Measurements from ENCODE around the gene SKIC3. TPM values are rescaled to one million over a fixed set of nuclear protein-coding genes. Genes with fewer than 3 reads are reported as not detected.

The SKIC3 gene
- polyA plus RNA-seq (2014; cell fraction: cytosol; rRNA removed) = 58.1 and 70.9 TPM in 2 replicates
- 188 and 204 TPM in 2 replicates for polyA plus RNA-seq (2014; cell fraction: nucleus; rRNA removed)

DNA sequence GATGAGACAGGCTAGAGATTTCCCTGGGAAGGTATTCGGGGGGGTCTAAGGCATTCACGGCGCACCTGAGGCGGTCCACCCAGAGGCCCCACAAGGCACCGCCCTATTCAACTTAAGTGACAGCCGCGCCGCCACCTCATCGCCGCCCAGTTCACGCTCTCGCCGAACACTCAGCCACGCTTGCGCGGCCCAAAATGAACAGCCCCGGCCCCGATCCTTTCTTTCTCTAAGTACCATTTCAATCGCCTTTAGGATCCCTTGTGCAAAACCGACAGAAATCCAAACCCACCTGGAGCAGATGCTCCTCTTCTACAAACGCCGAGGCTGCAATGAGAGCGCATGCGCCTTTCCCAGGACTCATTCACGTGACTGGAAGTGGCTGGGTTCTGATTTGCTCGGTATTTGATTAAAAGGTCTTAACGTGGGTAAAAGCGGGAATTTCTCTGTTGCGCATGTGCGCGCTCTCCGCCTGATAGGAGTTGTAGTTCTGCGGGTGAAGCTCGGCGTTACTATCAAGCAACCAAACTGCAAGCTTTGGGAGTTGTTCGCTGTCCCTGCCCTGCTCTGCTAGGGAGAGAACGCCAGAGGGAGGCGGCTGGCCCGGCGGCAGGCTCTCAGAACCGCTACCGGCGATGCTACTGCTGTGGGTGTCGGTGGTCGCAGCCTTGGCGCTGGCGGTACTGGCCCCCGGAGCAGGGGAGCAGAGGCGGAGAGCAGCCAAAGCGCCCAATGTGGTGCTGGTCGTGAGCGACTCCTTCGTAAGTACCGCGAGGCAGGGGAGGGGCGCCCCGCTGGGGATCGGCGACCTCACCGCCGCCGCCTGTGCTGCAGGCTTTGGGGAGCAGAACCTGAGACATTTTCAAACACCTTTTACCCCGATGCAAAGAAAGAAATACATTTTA is at the start of gene SKIC3, which contains the start of gene ARSK:
SKIC3 (minus strand) TSS at position 331 of the 902 bp plus-strand sequence. CDS start 7,827 bp downstream, outside the sequence.
ARSK (plus strand) TSS at position 455 of the 902 bp plus-strand sequence; CDS start at position 633, 178 bp downstream.
- DNase-seq (ENCODE audit: low spot score) = peak; percentile 99

DNA sequence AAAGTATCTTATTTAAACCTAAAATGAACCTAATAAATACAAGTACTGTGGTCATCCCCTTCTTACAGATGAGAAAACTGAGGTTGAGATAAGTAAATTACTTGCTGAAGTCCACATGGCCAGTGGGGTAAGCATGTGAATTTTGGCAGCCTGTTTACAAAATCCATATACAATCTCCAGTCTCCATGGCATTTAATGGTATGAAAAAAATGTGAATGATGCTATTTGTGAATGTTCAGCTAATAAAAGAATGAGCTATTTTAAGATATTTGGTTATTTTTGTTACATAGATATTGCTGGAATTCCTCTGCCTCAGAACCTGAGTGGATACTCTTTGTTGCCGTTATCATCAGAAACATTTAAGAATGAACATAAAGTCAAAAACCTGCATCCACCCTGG is 45.8 kb upstream of the SKIC3 start:
- no peak for DNase-seq (ENCODE audit: low spot score)

DNA sequence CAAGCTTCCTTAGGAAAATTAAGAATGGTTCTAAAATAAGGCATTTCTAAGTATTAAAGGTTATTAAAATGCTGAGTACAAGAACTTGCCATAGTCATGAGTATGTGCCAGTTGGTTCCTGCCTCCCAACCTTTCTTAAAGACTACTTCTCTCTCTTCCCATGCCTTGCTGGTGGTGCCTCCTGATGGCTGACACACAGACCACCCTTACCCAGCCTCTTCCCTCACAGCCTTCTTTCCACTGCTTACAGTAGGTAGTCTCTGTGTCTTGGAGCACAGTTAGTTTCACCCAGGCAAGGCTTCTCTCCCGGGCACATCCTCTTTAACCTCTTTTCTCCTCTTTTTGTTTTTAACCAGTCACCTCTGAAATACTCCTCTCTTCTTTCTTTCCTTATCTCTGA is 44.5 kb upstream of the SKIC3 start:
- DNase-seq (ENCODE audit: low spot score) = no peak

DNA sequence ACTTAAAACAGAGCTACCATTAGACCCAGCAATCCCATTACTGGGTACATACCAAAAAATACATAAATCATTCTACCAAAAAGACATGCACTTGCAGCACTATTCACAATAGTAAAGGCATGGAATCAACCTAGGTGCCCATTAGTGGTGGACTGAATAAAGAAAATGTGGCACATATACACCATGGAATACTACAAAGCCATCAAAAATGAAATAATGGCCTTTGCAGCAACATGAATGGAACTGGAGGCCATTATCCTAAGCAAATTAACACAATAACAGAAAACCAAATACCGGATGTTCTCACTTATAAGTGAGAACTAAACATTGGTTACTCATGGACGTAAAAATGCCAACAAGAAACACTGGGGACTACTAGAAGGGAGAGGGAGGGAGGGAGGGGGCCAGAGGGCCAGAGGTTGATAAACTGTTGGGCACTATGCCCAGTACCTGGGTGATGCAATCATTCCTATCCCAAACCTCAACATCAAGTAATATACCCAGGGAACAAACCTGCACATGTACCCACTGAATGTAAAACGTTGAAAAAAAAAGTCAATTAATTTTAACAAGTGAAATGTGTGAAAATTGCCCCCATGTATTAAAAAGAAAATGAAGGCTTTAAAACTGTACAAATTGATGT is 40.6 kb upstream of the SKIC3 start:
- no peak for DNase-seq (ENCODE audit: low spot score)

DNA sequence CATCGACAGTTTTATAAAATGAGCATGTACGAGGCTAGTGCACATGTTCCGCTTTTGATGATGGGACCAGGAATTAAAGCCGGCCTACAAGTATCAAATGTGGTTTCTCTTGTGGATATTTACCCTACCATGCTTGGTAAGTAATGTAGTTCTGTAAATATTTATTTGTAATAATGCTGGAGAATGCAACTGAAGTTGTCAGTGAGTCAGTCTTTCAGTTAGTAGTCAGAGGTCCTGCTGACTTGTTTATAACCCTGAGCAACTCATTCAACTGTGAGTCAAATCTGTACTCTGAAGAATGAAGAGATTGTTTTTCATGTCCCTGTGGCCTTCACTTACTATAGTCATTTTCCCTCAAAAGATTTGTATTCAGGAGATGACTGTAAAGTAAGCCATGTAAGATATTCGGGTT is 36.7 kb upstream of the SKIC3 start:
- DNase-seq (ENCODE audit: low spot score) = no peak

DNA sequence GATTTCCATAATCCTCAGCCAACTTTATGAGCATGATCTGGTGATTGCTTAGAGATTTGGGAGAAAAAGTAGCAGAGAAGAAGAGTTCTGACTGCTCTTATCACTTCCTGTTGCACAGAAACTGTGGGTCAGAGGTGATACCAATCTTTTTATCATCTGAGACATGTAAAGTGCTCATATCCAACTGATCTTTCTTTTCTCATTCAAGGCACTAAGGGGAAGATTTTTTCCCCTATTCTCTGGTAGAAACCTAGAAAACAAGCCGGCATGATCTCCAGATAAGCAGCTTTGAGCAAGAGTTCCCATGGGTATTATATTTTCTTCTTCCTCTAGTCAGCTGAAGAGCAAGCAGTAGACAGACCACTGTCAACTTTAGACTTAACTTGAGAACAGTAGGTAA is 36.1 kb upstream of the SKIC3 start:
- DNase-seq (ENCODE audit: low spot score) = no peak

DNA sequence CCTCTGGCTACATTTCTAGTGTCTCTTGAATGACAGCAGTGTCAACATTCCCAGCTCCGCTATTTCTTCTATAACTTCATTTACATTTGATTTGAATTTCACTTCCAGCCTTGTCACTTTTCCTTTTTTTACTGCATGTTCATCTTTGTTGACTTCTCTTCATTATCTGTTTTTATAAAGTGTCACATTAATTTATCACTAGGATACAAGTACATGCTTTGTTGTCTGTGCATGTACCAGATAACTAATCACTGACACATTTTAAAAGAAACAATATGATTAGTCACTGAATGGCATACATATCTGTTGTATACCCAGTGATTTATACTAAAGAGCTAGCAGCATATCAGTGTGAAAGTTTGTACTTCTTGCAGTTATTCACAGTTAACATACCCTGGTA is 29.2 kb upstream of the SKIC3 start:
- DNase-seq (ENCODE audit: low spot score) = no peak

DNA sequence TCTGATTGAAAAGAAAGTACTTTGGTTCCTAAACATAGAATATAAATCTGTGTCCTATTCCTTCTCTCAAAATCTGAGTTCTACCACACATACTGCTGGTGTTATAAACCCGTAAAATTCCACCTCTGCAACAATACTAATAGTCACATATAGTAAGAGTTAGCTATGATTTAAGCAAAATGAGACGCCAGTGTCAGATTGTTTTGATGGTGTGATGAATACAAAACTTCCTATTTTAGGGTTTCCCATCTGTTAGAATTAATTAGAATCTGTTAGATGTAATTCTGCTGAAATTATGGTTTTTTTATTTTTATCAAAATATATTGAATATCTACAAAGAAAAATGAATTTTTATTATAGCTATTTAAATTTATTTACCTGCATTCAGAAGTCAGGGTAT is 26.8 kb upstream of the SKIC3 start:
- no peak for DNase-seq (ENCODE audit: low spot score)

DNA sequence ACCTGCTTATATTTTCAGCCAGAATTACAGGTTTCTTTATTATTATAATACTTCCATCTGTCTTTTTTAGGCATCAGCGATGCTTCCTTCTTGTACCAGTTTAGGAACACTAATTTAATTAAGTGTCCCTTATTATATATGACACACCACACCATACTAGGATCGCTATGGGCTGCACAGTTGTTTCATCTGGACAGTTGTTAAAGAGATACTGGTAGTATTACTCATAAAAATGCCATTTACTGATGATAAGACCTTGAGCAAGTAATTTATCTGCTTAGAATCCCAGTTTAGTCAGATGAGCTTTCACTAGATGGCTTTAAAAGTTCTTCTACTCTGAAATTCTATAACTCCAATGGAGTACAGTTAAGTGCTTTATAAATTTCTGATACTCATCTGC is 17.2 kb upstream of the SKIC3 start:
- DNase-seq (ENCODE audit: low spot score) = no peak

DNA sequence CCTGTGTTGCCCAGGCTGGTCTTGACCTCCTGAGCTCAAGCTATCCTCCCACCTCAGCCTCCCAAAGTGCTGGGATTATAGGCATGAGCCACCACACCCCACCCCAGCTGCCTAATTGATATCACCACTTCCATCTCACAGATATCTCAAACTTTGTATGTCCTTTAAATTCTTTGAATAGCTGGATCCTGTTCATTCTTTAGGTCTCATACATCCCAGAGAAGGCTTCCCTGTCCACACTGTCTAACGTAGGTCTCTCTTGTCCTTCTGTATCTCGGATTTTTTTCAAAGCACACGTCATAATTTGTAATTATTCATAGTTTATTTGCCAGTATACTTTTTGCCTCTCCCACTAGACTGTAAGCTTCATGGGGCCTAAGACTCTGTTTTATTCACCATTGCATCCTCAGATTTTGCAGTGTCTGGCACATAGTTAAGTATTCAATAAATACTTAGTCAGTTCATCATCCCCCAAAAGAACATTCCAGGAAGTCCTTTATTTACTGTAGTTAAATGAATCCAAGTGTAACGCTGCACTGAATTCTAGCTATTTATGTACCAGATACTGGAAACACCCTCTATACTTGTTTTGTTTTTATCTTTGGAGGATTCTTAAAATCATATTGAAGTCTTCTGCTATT is 10.6 kb upstream of the SKIC3 start:
- DNase-seq (ENCODE audit: low spot score) = no peak

DNA sequence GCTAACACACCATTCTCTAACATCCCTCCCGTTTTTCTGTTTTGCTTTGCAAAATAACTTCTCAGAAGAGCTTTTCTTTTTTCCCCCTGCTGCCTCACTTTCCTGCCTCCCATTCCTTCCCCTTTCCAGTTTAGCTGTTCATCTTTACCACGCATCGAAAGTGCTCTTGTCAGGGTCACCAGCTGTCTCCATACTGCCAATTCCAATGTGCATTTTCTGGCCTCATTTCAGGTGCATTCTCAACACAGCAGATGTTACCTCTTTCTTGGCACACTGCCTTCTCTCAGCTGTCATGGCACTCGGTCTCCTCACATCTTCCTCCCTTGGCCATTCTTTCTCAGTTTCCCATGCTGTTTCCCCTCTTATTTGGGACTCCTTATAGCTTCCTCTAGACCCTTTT is 9.7 kb upstream of the SKIC3 start:
- DNase-seq (ENCODE audit: low spot score) = no peak

DNA sequence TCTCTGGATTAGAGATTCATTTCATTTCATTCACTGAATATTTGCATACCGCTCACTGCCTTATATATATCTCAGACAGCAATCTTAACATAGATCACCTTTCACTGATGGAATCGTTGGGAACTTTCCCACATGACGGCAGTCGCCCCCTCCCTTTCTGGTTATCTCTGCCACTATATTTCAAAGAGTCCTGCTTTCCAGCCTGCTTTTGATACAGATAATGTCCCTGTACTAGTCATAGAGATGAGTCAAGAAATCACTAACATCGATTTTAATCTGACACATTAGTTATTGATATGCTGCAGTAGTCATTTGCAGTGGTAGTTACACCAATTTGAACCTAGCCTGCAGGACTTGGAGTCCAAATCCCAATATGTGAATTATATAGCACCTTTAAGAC is 8.6 kb upstream of the SKIC3 start:
- DNase-seq (ENCODE audit: low spot score) = no peak

DNA sequence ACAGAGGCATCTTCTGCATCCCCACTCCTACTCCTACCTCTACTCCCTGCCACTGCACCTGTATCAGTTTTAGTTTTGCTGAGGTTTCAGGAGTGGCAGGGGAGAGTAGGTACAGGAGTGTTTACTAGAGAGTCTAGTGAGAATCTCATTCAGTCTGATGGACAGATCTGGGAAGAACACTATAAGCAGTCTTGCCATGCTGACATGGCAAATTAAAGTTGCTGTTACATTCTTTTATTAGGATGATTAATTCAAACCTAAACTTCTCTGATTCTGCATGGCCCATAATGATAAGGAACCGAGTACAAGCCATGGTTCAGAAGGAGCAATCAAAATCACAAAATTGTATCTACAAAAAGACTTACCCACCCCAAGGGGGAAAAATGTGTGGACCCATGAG is 7.5 kb upstream of the SKIC3 start:
- no peak for DNase-seq (ENCODE audit: low spot score)

DNA sequence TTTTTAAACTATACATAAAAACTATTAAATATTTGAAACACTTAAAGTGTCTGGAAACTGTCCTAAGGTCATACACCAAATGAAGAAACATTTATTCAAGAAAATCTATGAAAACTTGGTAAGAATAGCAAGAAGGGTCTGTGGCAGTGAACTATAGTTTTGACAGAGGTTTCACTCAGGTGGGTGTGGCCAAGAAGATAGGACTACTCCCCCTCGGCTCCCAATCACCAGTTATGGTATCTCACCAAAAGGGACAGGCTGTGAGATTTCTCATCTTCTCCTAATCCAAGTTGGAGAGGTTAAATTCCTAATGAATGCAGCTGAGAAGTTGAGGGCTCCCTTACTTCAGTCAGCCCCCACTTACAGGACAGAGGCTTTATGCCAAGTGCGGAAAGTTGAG is 3.1 kb upstream of the SKIC3 start:
- no peak for DNase-seq (ENCODE audit: low spot score)

DNA sequence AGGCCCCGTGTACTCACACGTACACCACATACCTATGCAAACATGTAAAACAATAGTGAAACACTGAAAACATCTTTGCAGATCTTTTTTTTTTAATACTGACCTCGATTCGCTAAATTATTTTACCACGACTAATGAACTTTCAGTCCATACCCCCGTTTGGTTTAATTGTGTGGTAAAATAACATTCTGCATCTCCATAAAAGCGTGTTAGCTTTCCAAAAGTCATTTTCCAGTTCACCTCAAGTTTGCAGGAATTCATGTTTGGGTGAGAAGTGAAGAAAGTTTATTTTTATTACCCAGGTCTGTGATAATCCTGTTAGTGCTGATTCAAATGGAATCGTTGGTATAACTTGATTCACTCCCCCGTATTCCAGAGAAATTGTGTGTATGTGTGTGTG is 776 bp upstream of the SKIC3 start:
- no peak for DNase-seq (ENCODE audit: low spot score)

DNA sequence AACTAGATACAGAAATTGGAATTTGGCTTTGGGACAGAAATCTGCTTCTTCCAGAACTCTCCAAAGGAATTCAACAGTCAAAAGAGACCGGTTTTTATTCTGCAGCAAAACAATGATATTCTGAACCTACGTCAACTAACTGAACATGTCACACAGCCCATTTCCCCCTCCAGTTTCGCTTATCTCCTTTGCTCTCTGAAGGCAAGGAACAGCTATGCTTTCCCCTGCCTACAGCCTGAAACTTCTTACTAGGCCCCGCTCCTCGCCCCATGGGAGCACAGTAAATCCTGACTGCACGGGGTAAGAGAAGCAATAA is 488 bp downstream of the SKIC3 start:
- no peak for DNase-seq (ENCODE audit: low spot score)

DNA sequence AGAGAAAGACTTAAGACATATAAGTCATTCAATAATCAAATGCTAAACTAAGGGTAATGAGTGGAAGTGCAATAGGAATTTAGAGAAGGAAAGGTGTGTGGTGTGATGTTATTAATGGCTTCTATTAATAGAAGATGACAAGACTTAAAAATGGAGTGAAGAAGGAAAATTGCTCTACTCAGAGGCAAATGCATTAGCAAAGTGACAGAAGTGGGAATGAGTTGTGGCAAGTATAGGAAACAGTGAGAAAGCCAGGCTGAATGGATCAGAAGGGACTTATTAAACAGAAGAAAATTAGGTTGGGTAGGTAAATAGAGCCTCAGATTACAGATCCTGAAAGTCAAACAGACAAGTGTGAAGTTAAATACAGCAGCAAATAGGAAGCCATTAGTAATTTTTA is 5.7 kb downstream of the SKIC3 start:
- no peak for DNase-seq (ENCODE audit: low spot score)

DNA sequence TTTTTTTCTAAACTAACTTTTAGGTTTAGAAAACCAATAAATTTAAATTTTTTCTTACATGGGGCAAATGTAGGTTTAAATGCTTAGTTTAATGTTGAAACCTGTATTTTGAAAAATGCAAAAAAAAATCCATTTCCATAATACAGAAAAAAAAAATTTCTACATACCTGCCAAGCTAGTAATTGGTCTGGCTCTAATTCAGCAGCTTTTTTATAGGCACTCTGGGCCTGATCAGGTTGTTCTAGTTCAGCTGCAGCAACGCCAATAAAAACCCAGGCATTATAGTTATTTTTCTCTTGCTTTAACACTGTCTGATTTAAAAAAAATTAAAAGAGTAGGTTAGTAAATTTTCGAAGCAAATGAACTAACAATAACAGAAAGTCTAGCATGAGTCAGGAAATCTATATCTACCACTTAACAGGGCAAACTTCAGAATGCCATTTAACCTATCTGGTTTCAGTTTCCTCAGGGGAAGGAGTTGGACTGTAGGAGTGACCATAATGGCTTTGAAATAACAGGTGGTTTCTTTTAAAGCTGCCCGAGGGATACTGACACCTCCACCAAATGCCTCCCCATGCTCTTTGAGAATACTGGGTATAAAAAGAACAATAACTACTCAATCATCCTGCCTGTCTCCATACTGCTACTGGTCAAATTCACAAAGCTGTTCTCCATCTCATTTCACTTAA is 11.6 kb downstream of the SKIC3 start:
- DNase-seq (ENCODE audit: low spot score) = no peak

DNA sequence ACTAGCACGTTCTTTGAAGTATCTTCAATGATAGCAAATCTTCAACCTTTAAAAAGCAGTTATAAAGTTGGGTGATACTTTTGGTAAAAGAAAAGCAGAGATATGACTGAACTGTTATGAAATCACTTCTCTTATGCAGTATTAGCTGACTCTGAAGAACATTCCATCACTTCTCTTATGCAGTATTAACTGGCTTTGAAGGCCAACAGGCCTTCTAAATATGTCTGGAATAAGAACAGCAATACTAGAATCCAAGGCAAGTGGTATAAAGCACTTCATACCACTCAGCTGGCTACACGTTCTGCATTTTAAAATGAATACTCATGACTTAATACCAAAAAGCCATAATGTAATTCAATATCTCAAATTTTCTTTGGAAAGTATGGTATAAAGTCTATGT is 17.3 kb downstream of the SKIC3 start:
- DNase-seq (ENCODE audit: low spot score) = no peak

DNA sequence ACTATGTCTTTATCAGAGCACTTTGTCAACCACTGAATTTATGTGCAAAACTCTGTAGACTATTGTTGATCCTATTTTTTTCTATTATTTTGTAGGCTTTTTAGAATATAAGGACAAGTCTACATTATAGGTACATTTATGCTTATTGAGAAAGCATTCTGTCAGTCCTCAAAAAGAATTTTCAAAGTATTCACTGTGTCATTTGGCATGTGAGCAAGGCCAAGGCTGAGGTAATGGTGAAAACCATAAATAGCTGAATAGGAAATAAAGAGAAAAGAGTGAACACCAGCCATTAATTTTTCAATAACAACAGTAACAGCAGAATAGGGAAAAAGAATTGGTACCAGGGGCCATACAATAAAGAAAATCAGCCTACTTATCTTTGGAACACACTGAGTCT is 21.0 kb downstream of the SKIC3 start:
- no peak for DNase-seq (ENCODE audit: low spot score)

DNA sequence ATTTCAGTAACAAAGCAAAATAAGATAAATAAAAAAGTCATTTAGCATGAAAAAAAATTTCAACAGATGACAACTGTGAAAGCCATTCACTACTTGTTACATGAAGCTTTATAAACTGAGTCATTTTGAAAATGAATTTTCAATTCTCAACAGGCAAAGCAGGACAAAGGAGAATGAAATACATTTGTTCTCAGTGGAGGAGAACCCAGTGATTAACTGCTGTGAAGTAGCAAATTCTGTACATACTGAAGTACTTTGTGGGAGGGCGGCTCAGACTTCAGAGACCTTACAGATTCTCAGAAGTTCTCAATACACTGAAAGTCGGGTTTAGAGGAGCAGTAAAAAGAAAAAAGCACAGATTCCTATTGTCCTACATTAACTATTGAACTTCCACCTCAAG is 21.7 kb downstream of the SKIC3 start:
- DNase-seq (ENCODE audit: low spot score) = no peak

DNA sequence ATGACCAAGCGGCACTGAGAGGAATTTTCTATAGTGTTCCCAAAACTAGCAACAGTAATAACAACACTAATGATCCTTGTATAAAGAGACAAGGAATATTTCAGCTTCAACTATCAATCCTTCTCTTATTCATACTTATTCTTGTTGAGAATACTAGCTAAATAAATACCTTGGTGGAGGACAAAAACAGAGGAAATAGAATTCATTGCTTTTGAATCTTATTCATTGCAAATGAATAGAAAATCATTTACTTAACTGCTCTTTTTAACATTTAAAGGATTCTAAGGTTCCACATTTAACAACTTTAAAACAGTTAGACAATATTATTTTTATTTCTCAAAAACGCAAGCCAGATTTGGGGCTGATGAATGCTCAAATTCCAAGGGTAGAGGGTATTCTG is 22.4 kb downstream of the SKIC3 start:
- DNase-seq (ENCODE audit: low spot score) = no peak

All from SK-N-DZ (cell line).